HEK293T (cell line): ENCODE data around the gene VASH2.

ENCODE experiments used
- FOXK2 ChIP-seq: fragments of 450-650 bp; IDR thresholded peaks from 2 replicates; pipeline ENCODE4 v1.6.1; 2016; ENCODE audit warnings: mild to moderate bottlenecking
- TF ChIP-seq, protein P1 (sequence below): fragments of 450-650 bp; IDR thresholded peaks from 2 replicates; pipeline ENCODE4 v1.6.1; 2016

- TF ChIP-seq, protein P1, sequence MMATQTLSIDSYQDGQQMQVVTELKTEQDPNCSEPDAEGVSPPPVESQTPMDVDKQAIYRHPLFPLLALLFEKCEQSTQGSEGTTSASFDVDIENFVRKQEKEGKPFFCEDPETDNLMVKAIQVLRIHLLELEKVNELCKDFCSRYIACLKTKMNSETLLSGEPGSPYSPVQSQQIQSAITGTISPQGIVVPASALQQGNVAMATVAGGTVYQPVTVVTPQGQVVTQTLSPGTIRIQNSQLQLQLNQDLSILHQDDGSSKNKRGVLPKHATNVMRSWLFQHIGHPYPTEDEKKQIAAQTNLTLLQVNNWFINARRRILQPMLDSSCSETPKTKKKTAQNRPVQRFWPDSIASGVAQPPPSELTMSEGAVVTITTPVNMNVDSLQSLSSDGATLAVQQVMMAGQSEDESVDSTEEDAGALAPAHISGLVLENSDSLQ, result no peak
- TF ChIP-seq FOXK2, result no peak
Observed at GRCh38 chr1:213035573-213035972, 85.2 kb downstream of the VASH2 start.
